IMR-90 (cell line): ENCODE data around the gene TRPM1. TPM values are rescaled to one million over a fixed set of nuclear protein-coding genes. Genes with fewer than 3 reads are reported as not detected.

Experiments used
- ATAC-seq: fragments of 200-7000 bp; cut with Tn5 transposase; 2 replicates; pipeline ENCODE4 v1.9.1; 2020; ENCODE audit warnings: low read depth, mild to moderate bottlenecking, moderate library complexity
- BruUV-seq: library from RNA; stranded (reverse); fragments of 400-500 nt; replicated peaks from 2 replicates; lab custom pipeline; 2021; lab: Mats Ljungman, UMichigan
- CTCF ChIA-PET: fragments of 300-600 bp; formaldehyde crosslinking; extraction: SDS; loops from one replicate; lab custom pipeline; 2021; ENCODE audit warnings: antibody characterized with exemption; lab: Yijun Ruan, JAX
- POLR2A ChIA-PET: fragments of 300-600 bp; sonication (Branson Sonifier 250); formaldehyde crosslinking; loops from one replicate; lab custom pipeline; 2022; ENCODE audit warnings: antibody characterized with exemption; ENCODE audit not compliant: unreplicated experiment; lab: Charles Lee
- DNase-seq: peaks from one replicate; pipeline ENCODE4 v3.0.0; 2013
- H2AFZ ChIP-seq: replicated peaks from 2 replicates; pipeline ENCODE3; 2013; ENCODE audit warnings: low read length, mild to moderate bottlenecking; ENCODE audit not compliant: poor library complexity
- H2AK5ac ChIP-seq: 2 replicates; pipeline ENCODE4 v1.6.1; 2013; ENCODE audit warnings: low read depth, low read length, inconsistent platforms
- H2AK9ac ChIP-seq: replicated peaks from 2 replicates; pipeline ENCODE3; 2013; ENCODE audit warnings: mild to moderate bottlenecking, low read depth, low read length, moderate library complexity; ENCODE audit not compliant: poor library complexity
- H2BK120ac ChIP-seq: 2 replicates; pipeline ENCODE4 v1.6.1; 2013; ENCODE audit warnings: low read depth, low read length, inconsistent platforms
- H2BK15ac ChIP-seq: 3 replicates; pipeline ENCODE4 v1.6.1; 2013; ENCODE audit warnings: low read depth, low read length, inconsistent platforms
- H2BK20ac ChIP-seq: 2 replicates; pipeline ENCODE4 v1.6.1; 2013; ENCODE audit warnings: low read depth, mild to moderate bottlenecking, inconsistent platforms, low read length, moderate library complexity
- H2BK5ac ChIP-seq: 2 replicates; pipeline ENCODE4 v1.6.1; 2013; ENCODE audit warnings: mild to moderate bottlenecking, low read depth, low read length, inconsistent platforms; ENCODE audit not compliant: poor library complexity, severe bottlenecking
- H3K14ac ChIP-seq: replicated peaks from 2 replicates; pipeline ENCODE4 v1.6.1; 2013; ENCODE audit warnings: low read depth, low read length, inconsistent platforms
- H3K18ac ChIP-seq: 2 replicates; pipeline ENCODE4 v1.6.1; 2013; ENCODE audit warnings: low read depth, low read length, control low read depth
- H3K23ac ChIP-seq: 2 replicates; pipeline ENCODE4 v1.6.1; 2013; ENCODE audit warnings: low read depth, low read length, inconsistent platforms
- H3K27ac ChIP-seq: 2 replicates; pipeline ENCODE4 v1.5.1; 2013; ENCODE audit warnings: mild to moderate bottlenecking, control low read depth, low read length; ENCODE audit not compliant: insufficient read depth
- H3K27me3 ChIP-seq: 2 replicates; pipeline ENCODE4 v1.6.1; 2013; ENCODE audit warnings: low read length; ENCODE audit not compliant: control insufficient read depth, insufficient read depth
- H3K36me3 ChIP-seq: 2 replicates; pipeline ENCODE4 v1.6.1; 2013; ENCODE audit warnings: low read length, mixed read lengths; ENCODE audit not compliant: control insufficient read depth, insufficient read depth
- H3K4ac ChIP-seq: 2 replicates; pipeline ENCODE4 v1.6.1; 2013; ENCODE audit warnings: low read depth, low read length, inconsistent platforms
- H3K4me1 ChIP-seq: 2 replicates; pipeline ENCODE4 v1.6.1; 2013; ENCODE audit warnings: low read length, mixed read lengths; ENCODE audit not compliant: control insufficient read depth, insufficient read depth
- H3K4me2 ChIP-seq: 2 replicates; pipeline ENCODE4 v1.6.1; 2013; ENCODE audit warnings: low read depth, mild to moderate bottlenecking, control low read depth, low read length, moderate library complexity
- H3K4me3 ChIP-seq: 2 replicates; pipeline ENCODE4 v1.5.1; 2013; ENCODE audit warnings: low read depth, mild to moderate bottlenecking, control low read depth, low read length, moderate library complexity; ENCODE audit not compliant: insufficient read depth
- H3K56ac ChIP-seq: 2 replicates; pipeline ENCODE4 v1.6.1; 2013; ENCODE audit warnings: low read length, inconsistent platforms; ENCODE audit not compliant: insufficient read depth; ENCODE audit errors: extremely low read depth
- H3K79me1 ChIP-seq, 2 experiments: 2 replicates each; pipeline ENCODE4 v1.6.1; 2013; ENCODE audit warnings: low read length in 2 of 2, inconsistent platforms in 1 of 2, low read depth in 1 of 2
- H3K9ac ChIP-seq: 2 replicates; pipeline ENCODE4 v1.6.1; 2013; ENCODE audit warnings: low read depth, low read length, control low read depth
- H3K9me1 ChIP-seq: 2 replicates; pipeline ENCODE4 v1.6.1; 2013; ENCODE audit warnings: low read length, inconsistent platforms; ENCODE audit not compliant: insufficient read depth
- H3K9me3 ChIP-seq: 2 replicates; pipeline ENCODE4 v1.6.1; 2013; ENCODE audit warnings: low read length; ENCODE audit not compliant: control insufficient read depth, insufficient read depth
- H4K20me1 ChIP-seq: 2 replicates; pipeline ENCODE4 v1.6.1; 2013; ENCODE audit warnings: low read length, inconsistent platforms; ENCODE audit not compliant: insufficient read depth
- H4K5ac ChIP-seq: 2 replicates; pipeline ENCODE4 v1.6.1; 2013; ENCODE audit warnings: mild to moderate bottlenecking, low read depth, low read length, control low read depth
- H4K8ac ChIP-seq, 2 experiments: 2 replicates each; pipeline ENCODE4 v1.6.1; 2013; ENCODE audit warnings: low read depth in 2 of 2, low read length in 2 of 2, control low read depth in 1 of 2, inconsistent platforms in 1 of 2
- H4K91ac ChIP-seq: 2 replicates; pipeline ENCODE4 v1.6.1; 2013; ENCODE audit warnings: low read depth, low read length, inconsistent platforms; ENCODE audit not compliant: insufficient read depth
- CEBPB ChIP-seq: IDR thresholded peaks from 2 replicates; pipeline ENCODE4 v1.6.1; 2012; ENCODE audit warnings: low read depth, low read length, improper control_type of control experiment
- CHD1 ChIP-seq: IDR thresholded peaks from 2 replicates; pipeline ENCODE4 v1.6.1; 2012; ENCODE audit warnings: low read depth, low read length, improper control_type of control experiment
- FOS ChIP-seq: fragments of 150-350 bp; IDR thresholded peaks from 2 replicates; pipeline ENCODE4 v1.6.1; 2016; ENCODE audit warnings: low read depth, low read length
- MAFK ChIP-seq: IDR thresholded peaks from 2 replicates; pipeline ENCODE4 v1.6.1; 2012; ENCODE audit warnings: low read depth, low read length, improper control_type of control experiment
- MAZ ChIP-seq: IDR thresholded peaks from 2 replicates; pipeline ENCODE4 v1.6.1; 2012; ENCODE audit warnings: low read depth, mild to moderate bottlenecking, low read length, improper control_type of control experiment, moderate library complexity, borderline replicate concordance
- MXI1 ChIP-seq: IDR thresholded peaks from 2 replicates; pipeline ENCODE4 v1.6.1; 2012; ENCODE audit warnings: low read depth, mild to moderate bottlenecking, low read length, moderate library complexity, borderline replicate concordance
- NFE2L2 ChIP-seq: fragments of 150-350 bp; IDR thresholded peaks from 2 replicates; pipeline ENCODE4 v1.6.1; 2016; ENCODE audit warnings: low read depth, mild to moderate bottlenecking, low read length
- POLR2A ChIP-seq: IDR thresholded peaks from 2 replicates; pipeline ENCODE4 v1.6.1; 2012; ENCODE audit warnings: mild to moderate bottlenecking, low read depth, low read length
- RAD21 ChIP-seq: IDR thresholded peaks from 2 replicates; pipeline ENCODE4 v1.6.1; 2012; ENCODE audit warnings: low read length, improper control_type of control experiment
- RCOR1 ChIP-seq: IDR thresholded peaks from 2 replicates; pipeline ENCODE4 v1.6.1; 2012; ENCODE audit warnings: mild to moderate bottlenecking, low read length, improper control_type of control experiment; ENCODE audit not compliant: insufficient replicate concordance
- RFX5 ChIP-seq: IDR thresholded peaks from 2 replicates; pipeline ENCODE4 v1.8.0; 2012; ENCODE audit warnings: low read depth, mild to moderate bottlenecking, low read length, moderate library complexity
- SMC3 ChIP-seq: fragments of 150-350 bp; IDR thresholded peaks from 2 replicates; pipeline ENCODE4 v1.6.1; 2016; ENCODE audit warnings: low read depth, mild to moderate bottlenecking, antibody characterized with exemption, low read length, moderate library complexity
- WGBS, 2 experiments: methylation state at CpG; one replicate each; pipeline versions ENCODE4 v1.1.5 to v1.1.7; 2013; ENCODE audit warnings: missing lambda C conversion rate in 2 of 2; ENCODE audit not compliant: insufficient read length in 1 of 2; ENCODE audit errors: extremely low coverage in 2 of 2; 5-methylcytosine and 5-hydroxymethylcytosine counted together
- dilution Hi-C: fragments of 300-500 bp; cut with HindIII; formaldehyde crosslinking; loops from one replicate; pipeline ENCODE4 v1.14.3; 2018; ENCODE audit warnings: low sequenced_read_pairs; ENCODE audit not compliant: unreplicated experiment
- in situ Hi-C: fragments of 300-500 bp; cut with MboI; formaldehyde crosslinking; loops from 3 replicates; pipeline ENCODE4 v1.14.3; 2019; ENCODE audit warnings: low sequenced_read_pairs, inconsistent platforms, mixed read lengths
- intact Hi-C: fragments of 100-400 bp; cut with micrococcal nuclease; formaldehyde crosslinking; loops from 2 replicates; pipeline ENCODE4 v1.10.0; 2022
- polyA plus RNA-seq, 3 experiments: library from polyadenylated mRNA; depleted of rRNA; stranded (reverse); fragments of >200 nt; gene quantifications; 2 replicates each; pipeline ENCODE4 v1.2.3, GENCODE V29; 2012; ENCODE audit warnings: low replicate concordance in 1 of 3
- total RNA-seq: library from RNA; depleted of rRNA; stranded (reverse); fragments of >200 nt; gene quantifications from 2 replicates; pipeline ENCODE4 v1.2.3, GENCODE V29; 2012
- TF ChIP-seq, protein P1 (sequence below): conservative IDR thresholded peaks from 2 replicates; pipeline ENCODE4 v1.5.1; 2012; ENCODE audit warnings: mild to moderate bottlenecking, low read depth, low read length, improper control_type of control experiment
- TF ChIP-seq, protein P2 (sequence below): fragments of 150-350 bp; IDR thresholded peaks from 2 replicates; pipeline ENCODE4 v1.6.1; 2016; ENCODE audit warnings: low read depth, mild to moderate bottlenecking, low read length, moderate library complexity, borderline replicate concordance

The TRPM1 gene
- total and polyA plus RNA-seq, 2 of the 4 experiments (the other 2 are of a cell fraction): not detected

- ATAC-seq (no peak), DNase-seq (peak; percentile 51)
- Histone ChIP-seq H4K8ac (no peak overlapping the region), H2BK120ac (no peak overlapping the region), H2AK9ac (no peak overlapping the region), H3K4ac (no peak overlapping the region), H2BK5ac (no peak overlapping the region), H3K9ac (no peak overlapping the region), H4K5ac (no peak overlapping the region), H3K27me3 (peaks cover 5% of the 10 kb centered on the region; the same call in 1 of the 2 replicates), H3K4me2 (no peak overlapping the region; the same call in 1 of the 2 replicates), H4K20me1 (no peaks in the 10 kb centered on the region), H4K91ac (no peak overlapping the region), H3K9me1 (no peaks in the 10 kb centered on the region; the same call in 1 of the 2 replicates), H3K4me3 (no peak overlapping the region), H3K79me1 (no peaks in the 10 kb centered on the region), H2AK5ac (no peak overlapping the region), H2BK15ac (no peak overlapping the region), H3K56ac (no peak overlapping the region), H2AFZ (no peak overlapping the region), H3K27ac (no peak overlapping the region), H2BK20ac (no peak overlapping the region), H3K36me3 (no peaks in the 10 kb centered on the region), H3K14ac (no peak overlapping the region), H3K18ac (no peak overlapping the region), H3K9me3 (peaks cover 2% of the 10 kb centered on the region; the same call in 1 of the 2 replicates), H3K4me1 (peaks cover 9% of the 10 kb centered on the region; the same call in 1 of the 2 replicates), H3K23ac (no peak overlapping the region)
- dilution Hi-C loops: no loop called here
- POLR2A ChIA-PET: no interaction called here
- intact Hi-C loops: no loop called here
- BruUV-seq: no TSS peak
- in situ Hi-C loops: no loop called here
- CTCF ChIA-PET: no interaction called here
- TF ChIP-seq CEBPB (no peak), NFE2L2 (no peak), MAFK (no peak), SMC3 (no peak), RFX5 (no peak), MXI1 (no peak), MAZ (no peak), POLR2A (no peak), CHD1 (no peak), RCOR1 (no peak), FOS (no peak), RAD21 (no peak)
- TF ChIP-seq, protein P1, sequence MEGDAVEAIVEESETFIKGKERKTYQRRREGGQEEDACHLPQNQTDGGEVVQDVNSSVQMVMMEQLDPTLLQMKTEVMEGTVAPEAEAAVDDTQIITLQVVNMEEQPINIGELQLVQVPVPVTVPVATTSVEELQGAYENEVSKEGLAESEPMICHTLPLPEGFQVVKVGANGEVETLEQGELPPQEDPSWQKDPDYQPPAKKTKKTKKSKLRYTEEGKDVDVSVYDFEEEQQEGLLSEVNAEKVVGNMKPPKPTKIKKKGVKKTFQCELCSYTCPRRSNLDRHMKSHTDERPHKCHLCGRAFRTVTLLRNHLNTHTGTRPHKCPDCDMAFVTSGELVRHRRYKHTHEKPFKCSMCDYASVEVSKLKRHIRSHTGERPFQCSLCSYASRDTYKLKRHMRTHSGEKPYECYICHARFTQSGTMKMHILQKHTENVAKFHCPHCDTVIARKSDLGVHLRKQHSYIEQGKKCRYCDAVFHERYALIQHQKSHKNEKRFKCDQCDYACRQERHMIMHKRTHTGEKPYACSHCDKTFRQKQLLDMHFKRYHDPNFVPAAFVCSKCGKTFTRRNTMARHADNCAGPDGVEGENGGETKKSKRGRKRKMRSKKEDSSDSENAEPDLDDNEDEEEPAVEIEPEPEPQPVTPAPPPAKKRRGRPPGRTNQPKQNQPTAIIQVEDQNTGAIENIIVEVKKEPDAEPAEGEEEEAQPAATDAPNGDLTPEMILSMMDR: no peak
- TF ChIP-seq, protein P2, sequence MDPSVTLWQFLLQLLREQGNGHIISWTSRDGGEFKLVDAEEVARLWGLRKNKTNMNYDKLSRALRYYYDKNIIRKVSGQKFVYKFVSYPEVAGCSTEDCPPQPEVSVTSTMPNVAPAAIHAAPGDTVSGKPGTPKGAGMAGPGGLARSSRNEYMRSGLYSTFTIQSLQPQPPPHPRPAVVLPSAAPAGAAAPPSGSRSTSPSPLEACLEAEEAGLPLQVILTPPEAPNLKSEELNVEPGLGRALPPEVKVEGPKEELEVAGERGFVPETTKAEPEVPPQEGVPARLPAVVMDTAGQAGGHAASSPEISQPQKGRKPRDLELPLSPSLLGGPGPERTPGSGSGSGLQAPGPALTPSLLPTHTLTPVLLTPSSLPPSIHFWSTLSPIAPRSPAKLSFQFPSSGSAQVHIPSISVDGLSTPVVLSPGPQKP: no peak
- 100% methylated on average over 1 of the region's 11 CpGs; no CpG with 5 or more reads in 1 of the 2 experiments for WGBS, 2 experiments
These were observed 18.7 kb downstream of the TRPM1 start for GRCh38 chr15:31082771-31083369.
